GM21737 (cell line): ENCODE measurements around the gene SVOP.

Source experiments
- ATAC-seq: cut with Tn5 transposase; IDR thresholded peaks from one replicate; pipeline ENCODE4 v1.9.1; 2021; ENCODE audit warnings: mild to moderate bottlenecking, moderate library complexity; ENCODE audit not compliant: unreplicated experiment

SVOP gene

DNA sequence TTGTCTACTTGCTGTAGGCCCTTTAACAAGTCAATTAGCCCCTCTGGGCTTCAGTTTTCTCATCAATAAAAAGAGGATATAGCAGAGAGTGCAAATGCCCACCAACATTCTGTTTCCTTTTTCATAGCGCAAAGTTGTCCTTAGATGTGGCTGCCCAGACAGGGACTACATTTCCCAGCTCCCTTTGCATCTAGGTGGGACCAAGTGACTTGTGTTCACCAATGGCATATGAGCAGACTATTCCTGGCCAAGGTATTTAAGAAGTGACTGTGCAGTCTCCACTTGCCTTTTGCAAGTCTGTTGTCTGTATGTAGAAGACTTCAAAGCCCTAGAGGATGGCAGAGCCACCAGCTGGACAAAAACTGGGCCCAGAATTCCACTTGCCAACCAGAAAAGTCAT lies 81.3 kb downstream of the SVOP start:
- no peak for ATAC-seq

- no peak for ATAC-seq
Measured at GRCh38 chr12:108938247-108938924, 82.5 kb downstream of the SVOP start.

GRCh38 chr12:108935159-108935763 lies 85.6 kb downstream of the SVOP start:
- ATAC-seq: no peak

GRCh38 chr12:108933949-108934348 lies 86.9 kb downstream of the SVOP start:
- ATAC-seq: no peak

DNA sequence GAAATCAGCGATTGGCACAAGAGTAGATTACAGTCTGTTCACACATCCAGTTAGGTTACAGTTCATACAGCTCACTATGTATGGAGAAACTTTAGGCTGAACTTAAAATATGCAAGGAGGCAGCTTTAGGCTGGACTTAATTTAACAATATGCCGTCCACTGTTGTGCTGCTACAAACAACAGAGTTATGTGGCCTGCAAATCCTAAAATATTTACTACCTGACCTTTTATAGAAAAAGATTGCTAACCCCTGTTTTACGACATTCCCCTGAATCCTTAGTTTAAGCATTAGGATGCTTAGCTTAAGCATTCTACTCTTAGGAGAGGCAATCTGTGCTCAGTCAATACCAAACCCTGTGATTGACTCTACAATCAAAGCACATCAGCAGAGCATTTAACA lies 90.1 kb downstream of the SVOP start:
- no peak for ATAC-seq

- no peak for ATAC-seq
Measured at GRCh38 chr12:108930155-108930554, 90.7 kb downstream of the SVOP start.

DNA sequence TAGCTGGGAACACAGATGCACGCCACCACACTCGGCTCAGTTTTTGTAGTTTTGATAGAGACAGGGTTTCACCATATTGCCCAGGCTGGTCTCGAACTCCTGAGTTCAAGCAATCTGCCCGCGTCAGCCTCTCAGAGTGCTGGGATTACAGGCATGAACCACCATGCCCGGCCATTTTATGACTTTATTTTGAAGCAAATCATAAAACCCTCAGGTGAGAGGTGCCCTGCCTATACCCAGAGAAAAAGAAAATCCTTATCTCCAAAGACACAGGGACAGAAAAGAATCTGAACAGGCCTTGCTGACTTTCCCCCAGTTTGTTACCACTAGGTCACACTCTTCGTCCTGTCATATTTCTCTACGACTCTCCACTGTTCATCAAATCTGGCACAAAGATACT lies 92.2 kb downstream of the SVOP start:
- no peak for ATAC-seq

DNA sequence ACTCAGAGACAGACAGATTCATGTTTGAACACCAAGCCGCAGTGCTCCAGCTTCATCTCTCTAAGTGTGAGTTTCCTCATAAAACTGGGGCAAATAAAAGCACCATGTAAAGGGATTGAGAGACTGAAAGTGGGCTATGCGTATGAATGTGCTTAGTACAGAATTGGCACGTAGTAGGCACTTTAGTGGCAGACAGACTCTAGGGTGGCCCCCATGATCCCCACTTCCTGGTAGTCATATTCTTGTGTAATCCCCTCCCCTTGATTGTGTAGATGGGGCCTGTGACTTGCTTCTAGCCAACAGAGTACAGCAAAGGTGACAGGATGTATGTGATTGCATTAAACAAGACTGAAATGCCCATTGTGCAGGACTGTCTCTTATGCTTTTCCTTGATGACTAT lies 98.0 kb downstream of the SVOP start:
- no peak for ATAC-seq

- no peak for ATAC-seq
Measured at GRCh38 chr12:108921946-108922345, 98.9 kb downstream of the SVOP start.

GRCh38 chr12:108918960-108919642 lies 101.8 kb downstream of the SVOP start:
- no peak for ATAC-seq

DNA sequence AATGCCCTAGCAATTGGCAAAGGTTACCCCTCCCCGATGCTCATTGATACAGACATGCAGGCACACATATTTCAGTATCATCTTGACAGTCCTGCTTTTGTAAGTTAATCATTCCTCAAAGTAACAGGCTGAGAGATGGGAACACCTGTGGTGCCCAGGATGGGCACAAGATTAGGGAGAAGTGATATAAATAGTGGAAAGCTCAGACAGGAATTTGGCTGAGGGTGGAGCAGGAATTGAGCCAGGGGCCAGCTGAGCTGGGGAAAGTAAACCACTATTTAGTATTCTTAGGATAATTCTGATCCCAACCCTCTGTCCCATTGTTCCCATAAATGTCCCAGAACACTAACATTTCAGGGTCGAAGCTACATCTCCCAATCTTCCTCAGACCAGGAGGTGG lies 102.7 kb downstream of the SVOP start:
- ATAC-seq: no peak

DNA sequence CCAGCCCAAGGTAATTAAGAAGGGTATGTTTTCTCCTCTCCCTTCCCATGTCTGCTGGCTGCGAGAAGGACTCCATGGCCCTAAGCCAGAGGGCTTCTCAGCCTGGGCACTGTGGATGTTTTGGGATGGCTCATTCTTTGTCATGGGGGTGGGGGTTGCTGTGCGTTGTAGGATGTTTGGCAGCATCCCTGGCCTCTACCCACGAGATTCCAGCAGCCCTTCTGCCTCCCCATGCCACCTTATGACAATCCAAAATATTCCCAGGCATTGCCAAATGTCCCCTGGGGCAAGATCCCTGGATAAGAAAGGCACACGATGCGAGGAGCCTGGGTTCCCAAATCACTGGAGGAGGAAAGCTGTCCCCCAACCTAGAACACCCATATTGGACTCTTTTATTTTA lies 104.5 kb downstream of the SVOP start:
- ATAC-seq: no peak

- ATAC-seq: no peak
Measured at GRCh38 chr12:108915632-108916133, 105.2 kb downstream of the SVOP start.

- ATAC-seq: no peak
Measured at GRCh38 chr12:108914121-108914531, 106.7 kb downstream of the SVOP start.

- ATAC-seq: no peak
Measured at GRCh38 chr12:108912361-108912760, 108.5 kb downstream of the SVOP start.

GRCh38 chr12:108911915-108912314 lies 109.0 kb downstream of the SVOP start:
- no peak for ATAC-seq

DNA sequence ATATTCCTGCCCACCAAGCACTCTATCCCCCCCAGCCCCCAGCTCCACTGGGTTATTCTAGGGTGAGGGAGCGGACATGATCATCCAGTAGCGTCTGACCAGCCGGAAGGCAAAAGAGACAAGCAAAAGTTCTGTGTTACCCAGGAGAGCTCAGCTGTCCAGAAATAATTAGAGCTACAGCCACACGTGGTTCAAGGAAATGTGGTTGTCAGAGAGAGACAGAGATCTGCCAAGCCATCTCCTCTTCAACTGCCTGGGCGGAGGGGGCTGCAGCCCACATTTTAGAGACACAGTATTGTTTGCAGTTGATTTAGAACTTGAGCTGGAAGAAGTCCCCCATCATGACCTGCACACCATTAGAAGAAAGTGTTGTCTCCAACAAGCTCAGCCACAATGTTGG lies 110.5 kb downstream of the SVOP start:
- no peak for ATAC-seq

GRCh38 chr12:108907839-108908351 lies 113.0 kb downstream of the SVOP start:
- no peak for ATAC-seq

DNA sequence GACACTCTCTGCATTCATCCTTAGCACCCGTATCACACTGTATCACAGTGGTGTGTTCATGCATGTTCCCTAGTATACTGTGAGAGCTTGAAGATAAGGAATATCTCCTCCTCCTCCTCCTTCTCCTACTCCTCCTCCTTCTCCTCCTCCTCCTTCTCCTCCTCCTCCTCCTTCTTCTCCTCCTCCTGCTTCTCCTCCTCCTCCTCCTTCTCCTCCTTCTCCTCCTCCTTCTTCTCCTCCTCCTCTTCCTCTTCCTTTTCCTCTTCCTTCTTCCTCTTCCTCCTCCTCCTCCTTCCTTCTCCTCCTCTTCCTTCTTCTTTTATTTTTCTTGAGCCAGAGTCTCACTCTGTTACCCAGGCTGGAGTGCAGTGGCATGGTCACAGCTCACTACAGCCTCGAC lies 113.9 kb downstream of the SVOP start:
- no peak for ATAC-seq

- no peak for ATAC-seq
Measured at GRCh38 chr12:108905725-108906124, 115.1 kb downstream of the SVOP start.

DNA sequence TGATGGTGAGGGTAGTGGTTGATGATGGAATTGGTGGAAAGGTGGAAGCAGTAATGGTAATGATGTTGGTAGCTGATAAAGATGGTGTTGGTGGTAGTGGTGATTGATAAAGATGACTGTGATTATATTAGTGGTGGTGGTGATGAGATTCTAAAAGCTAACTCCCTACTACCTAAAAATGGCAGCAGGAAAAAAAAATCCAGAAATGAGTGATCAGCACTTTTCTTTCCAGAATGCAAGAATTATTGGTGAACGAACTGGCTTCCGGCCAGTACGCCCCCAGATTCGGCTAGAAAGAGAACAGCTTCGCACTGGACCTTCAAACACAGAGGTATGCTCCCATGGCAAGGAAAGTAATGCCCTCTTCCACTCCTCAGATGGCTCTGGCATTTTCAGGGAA lies 121.7 kb downstream of the SVOP start:
- no peak for ATAC-seq

- ATAC-seq: no peak
Measured at GRCh38 chr12:108896817-108897216, 124.1 kb downstream of the SVOP start.
